ACC112 (cell line): ENCODE data around the gene SLC48A1.
"Not testable (repeated sequence)": the region's sequence is repeated elsewhere in the genome, so short reads cannot be mapped to it uniquely, and the experiment has no call there.

Source experiments
- H2AFZ ChIP-seq: fragments of 200-600 bp; sonication (generic); one replicate; pipeline ENCODE4 v1.6.0; 2017; ENCODE audit warnings: antibody characterized with exemption, low read length; ENCODE audit not compliant: unreplicated experiment
- H3K27ac ChIP-seq: fragments of 200-600 bp; sonication (generic); 2 replicates; pipeline ENCODE4 v1.5.1; 2014; ENCODE audit warnings: low read depth, mild to moderate bottlenecking, antibody characterized with exemption, low read length, moderate library complexity
- H3K27me3 ChIP-seq: fragments of 200-600 bp; sonication (generic); 2 replicates; pipeline ENCODE4 v1.6.1; 2014; ENCODE audit warnings: mild to moderate bottlenecking, antibody characterized with exemption, low read length, moderate library complexity, mixed read lengths; ENCODE audit not compliant: insufficient read depth
- H3K36me3 ChIP-seq: fragments of 200-600 bp; sonication (generic); 2 replicates; pipeline ENCODE4 v1.6.1; 2016; ENCODE audit warnings: mild to moderate bottlenecking, antibody characterized with exemption, low read length, moderate library complexity, mixed read lengths; ENCODE audit not compliant: insufficient read depth
- H3K4me1 ChIP-seq: fragments of 200-600 bp; sonication (generic); one replicate; pipeline ENCODE4 v1.6.1; 2016; ENCODE audit warnings: low read length, mixed read lengths; ENCODE audit not compliant: insufficient read depth, unreplicated experiment, control insufficient read depth
- H3K4me3 ChIP-seq: fragments of 200-600 bp; sonication (generic); 2 replicates; pipeline ENCODE4 v1.5.1; 2014; ENCODE audit warnings: mild to moderate bottlenecking, low read depth, low read length
- H3K79me2 ChIP-seq: fragments of 200-600 bp; sonication (generic); one replicate; pipeline ENCODE4 v1.6.0; 2016; ENCODE audit warnings: low read length; ENCODE audit not compliant: control insufficient read depth, unreplicated experiment, insufficient read depth

SLC48A1 gene

GRCh38 chr12:47814539-47815170, 41.6 kb downstream of the SLC48A1 start:
- H3K27me3 ChIP-seq: no peaks in the 10 kb centered on the region
- peaks cover 94% of the 10 kb centered on the region for H3K79me2 ChIP-seq
- 0 out of 2 replicates have a peak, but pooled peaks cover 3% of the 10 kb centered on the region for H3K36me3 ChIP-seq
- H3K27ac ChIP-seq: peak overlapping the region; percentile 98
- no peak overlapping the region for H2AFZ ChIP-seq
- H3K4me1 ChIP-seq: peaks cover 84% of the 10 kb centered on the region
- no peak overlapping the region for H3K4me3 ChIP-seq

DNA sequence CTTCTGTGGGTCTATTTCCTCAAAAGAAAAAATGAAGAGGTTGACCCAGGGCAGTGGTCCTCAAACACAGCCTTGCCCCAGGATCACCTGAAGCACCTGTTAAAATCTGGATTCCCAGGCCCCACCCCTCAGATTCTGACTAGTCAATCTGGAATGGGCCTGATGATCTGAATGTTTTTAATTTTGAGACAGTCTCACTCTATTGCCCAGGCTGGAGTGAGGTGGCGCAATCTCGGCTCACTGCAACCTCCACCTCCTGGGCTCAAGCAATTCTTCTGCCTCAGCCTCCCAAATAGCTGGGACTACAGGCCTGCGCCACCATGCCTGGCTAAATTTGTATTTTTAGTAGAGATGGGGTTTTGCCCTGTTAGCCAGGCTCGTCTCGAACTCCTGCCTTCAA, 42.4 kb downstream of the SLC48A1 start:
- not testable (repeated sequence) for H3K4me3 ChIP-seq, H3K36me3 ChIP-seq, H2AFZ ChIP-seq, H3K27me3 ChIP-seq
- Histone ChIP-seq H3K27ac (peak overlapping the region; percentile 98), H3K79me2 (peaks cover 94% of the 10 kb centered on the region), H3K4me1 (peaks cover 76% of the 10 kb centered on the region)

GRCh38 chr12:47816403-47817271, 43.6 kb downstream of the SLC48A1 start:
- Histone ChIP-seq H3K79me2 (peaks cover 82% of the 10 kb centered on the region), H3K4me3 (peak overlapping the region; percentile 92), H3K27me3 (no peaks in the 10 kb centered on the region), H3K4me1 (peaks cover 74% of the 10 kb centered on the region), H3K27ac (peak overlapping the region; percentile 92), H2AFZ (no peak overlapping the region), H3K36me3 (0 out of 2 replicates have a peak, but pooled peaks cover 3% of the 10 kb centered on the region)

DNA sequence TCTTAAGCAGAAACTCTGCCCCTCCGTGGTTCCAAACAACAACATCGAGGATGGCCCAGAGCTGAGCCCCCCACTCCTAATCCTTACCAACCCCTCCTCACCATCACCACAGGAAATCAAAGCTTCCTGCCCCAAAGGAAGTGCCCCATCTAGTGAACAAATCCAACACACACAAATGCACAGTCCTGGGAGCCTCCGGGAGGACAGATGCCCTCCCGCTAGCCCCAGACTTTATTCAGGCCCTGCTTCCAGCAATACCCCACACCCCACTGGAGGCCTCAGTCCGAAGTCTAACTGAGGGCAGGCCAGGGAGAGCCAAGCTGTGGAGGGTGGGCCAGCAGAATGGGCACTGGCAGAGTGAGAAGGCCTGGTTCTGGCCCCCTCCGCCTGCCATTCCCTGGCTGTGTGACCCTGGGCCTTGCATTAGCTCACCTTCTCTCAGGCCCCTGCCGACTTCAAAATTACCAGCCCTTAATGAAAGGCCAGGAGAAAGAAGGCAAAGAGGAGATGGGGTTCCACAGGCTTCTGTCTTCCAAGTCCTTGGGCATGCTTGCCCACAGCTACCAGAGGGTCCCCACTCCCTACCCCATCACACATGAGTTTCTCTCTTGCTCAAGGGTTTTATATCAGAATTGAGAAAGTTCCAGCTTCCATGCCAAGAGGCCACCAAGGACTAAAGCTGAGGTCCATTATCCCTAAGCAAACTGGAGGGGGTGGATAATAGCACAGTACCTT, 44.4 kb downstream of the SLC48A1 start:
- Histone ChIP-seq H3K4me3 (peak overlapping the region; percentile 92), H3K36me3 (0 out of 2 replicates have a peak, but pooled peaks cover 3% of the 10 kb centered on the region), H3K27ac (peak overlapping the region; percentile 92), H3K79me2 (peaks cover 75% of the 10 kb centered on the region), H3K4me1 (peaks cover 74% of the 10 kb centered on the region), H2AFZ (no peak overlapping the region), H3K27me3 (no peaks in the 10 kb centered on the region)

GRCh38 chr12:47818007-47818376, 45.0 kb downstream of the SLC48A1 start:
- peaks cover 77% of the 10 kb centered on the region for H3K4me1 ChIP-seq
- H3K27ac ChIP-seq: peak overlapping the region; percentile 92
- H2AFZ ChIP-seq: no peak overlapping the region
- peak overlapping the region; percentile 92 for H3K4me3 ChIP-seq
- H3K79me2 ChIP-seq: peaks cover 72% of the 10 kb centered on the region
- H3K27me3 ChIP-seq: no peaks in the 10 kb centered on the region
- H3K36me3 ChIP-seq: 0 out of 2 replicates have a peak, but pooled peaks cover 3% of the 10 kb centered on the region

GRCh38 chr12:47818467-47819137, 45.6 kb downstream of the SLC48A1 start:
- H3K27me3 ChIP-seq: no peaks in the 10 kb centered on the region
- H3K36me3 ChIP-seq: 0 out of 2 replicates have a peak, but pooled peaks cover 3% of the 10 kb centered on the region
- peaks cover 74% of the 10 kb centered on the region for H3K4me1 ChIP-seq
- peak overlapping the region; percentile 92 for H3K27ac ChIP-seq
- peaks cover 66% of the 10 kb centered on the region for H3K79me2 ChIP-seq
- H2AFZ ChIP-seq: no peak overlapping the region
- peak overlapping the region; percentile 92 for H3K4me3 ChIP-seq

DNA sequence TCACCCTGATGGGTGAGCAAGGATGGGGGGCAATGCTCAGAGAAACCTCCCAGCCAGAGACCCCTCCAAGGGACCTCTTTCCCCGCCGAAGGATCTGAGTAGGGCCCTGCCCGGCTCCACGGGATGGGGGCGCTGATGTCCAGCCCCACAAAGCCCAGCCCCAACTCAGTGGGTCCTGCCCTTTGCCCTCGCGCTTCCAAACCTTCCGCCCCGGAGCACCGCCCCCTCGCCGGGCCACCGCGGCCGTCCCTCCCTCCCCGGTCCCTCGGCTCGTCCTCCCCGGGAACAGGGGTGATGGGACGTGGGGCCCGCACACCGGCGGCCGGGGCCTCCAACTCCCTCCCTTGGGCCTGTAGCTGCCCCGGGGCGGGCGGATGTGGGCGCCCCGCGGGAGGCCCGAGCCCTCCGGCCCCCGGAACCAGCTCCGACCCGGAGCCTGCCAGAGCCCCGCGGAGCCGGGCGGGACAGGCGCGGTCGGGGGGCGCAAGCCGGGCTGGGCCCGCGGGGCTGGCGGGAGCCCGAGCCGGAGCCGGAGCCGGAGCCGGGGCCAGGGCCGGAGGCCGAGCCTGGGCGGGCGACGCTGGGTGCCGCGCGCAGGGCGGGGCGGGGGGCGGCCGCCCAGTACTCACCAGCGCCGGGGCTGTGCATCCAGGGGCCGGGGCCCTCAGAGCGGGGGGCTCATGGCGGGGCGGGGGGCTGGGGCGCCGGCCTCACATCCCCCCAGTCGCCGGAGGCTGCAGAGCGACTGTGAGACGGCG, 46.3 kb downstream of the SLC48A1 start:
- no peak overlapping the region for H2AFZ ChIP-seq
- H3K79me2 ChIP-seq: peaks cover 59% of the 10 kb centered on the region
- H3K4me1 ChIP-seq: peaks cover 67% of the 10 kb centered on the region
- no peaks in the 10 kb centered on the region for H3K27me3 ChIP-seq
- peak overlapping the region; percentile 92 for H3K27ac ChIP-seq
- H3K4me3 ChIP-seq: peak overlapping the region; percentile 92
- 0 out of 2 replicates have a peak, but pooled peaks cover 3% of the 10 kb centered on the region for H3K36me3 ChIP-seq

DNA sequence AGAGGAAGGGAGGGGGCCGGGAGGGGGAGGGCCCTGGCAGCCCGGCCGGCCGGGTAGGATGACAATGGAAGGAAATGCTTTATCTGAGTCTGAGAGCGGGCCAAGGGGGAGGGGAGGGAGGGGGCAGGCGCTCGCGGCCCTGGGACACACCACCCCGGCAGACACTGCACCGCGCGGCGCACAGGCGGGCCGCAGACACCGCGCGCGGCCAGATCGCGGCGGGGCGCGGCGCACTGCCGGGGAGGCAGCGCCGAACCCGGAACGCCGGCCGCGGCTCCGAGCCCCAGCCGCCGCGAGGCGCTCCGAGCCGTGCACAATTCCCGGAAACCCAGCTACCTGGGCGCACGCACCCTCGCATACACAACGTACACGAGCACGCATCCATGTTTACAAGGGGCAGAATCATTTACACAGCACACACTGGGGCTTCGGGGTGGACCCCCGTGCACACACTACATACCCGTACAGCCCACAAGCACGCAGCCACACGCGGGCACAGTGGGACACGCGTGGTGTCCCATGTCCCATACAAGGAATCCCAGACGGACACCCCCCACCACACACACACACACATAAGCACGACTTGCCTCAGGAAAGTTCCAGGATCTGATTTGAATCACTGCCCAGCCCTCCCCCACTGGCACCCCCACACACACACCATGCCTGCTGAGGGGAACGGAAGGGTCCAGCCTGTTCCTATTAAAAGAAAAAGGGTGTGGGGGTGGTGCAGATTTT, 47.0 kb downstream of the SLC48A1 start, which contains the start of gene HDAC7:
TSS of gene HDAC7 (minus strand) at position 8 of the 735 bp plus-strand sequence. CDS start 118 bp downstream, outside the sequence.
- Histone ChIP-seq H3K27me3 (no peaks in the 10 kb centered on the region), H3K4me1 (peaks cover 59% of the 10 kb centered on the region), H3K4me3 (peak within 1 kb of the TSS; percentile 92), H3K36me3 (0 out of 2 replicates have a peak, but pooled peaks cover under 1% of the 10 kb centered on the region), H3K79me2 (peaks cover 52% of the 10 kb centered on the region), H3K27ac (peak within 1 kb of the TSS; percentile 92), H2AFZ (peak within 1 kb of the TSS; percentile 84)

- Histone ChIP-seq H3K4me1 (peaks cover 53% of the 10 kb centered on the region), H3K27me3 (no peaks in the 10 kb centered on the region), H3K36me3 (no peaks in the 10 kb centered on the region), H3K4me3 (peak overlapping the region; percentile 92), H3K79me2 (peaks cover 45% of the 10 kb centered on the region), H2AFZ (peak overlapping the region; percentile 84), H3K27ac (peak overlapping the region; percentile 92)
Measured at GRCh38 chr12:47820631-47821345, 47.8 kb downstream of the SLC48A1 start.
